H9 (cell line): ENCODE results near the gene TTC7B. TPM values are rescaled to one million over a fixed set of nuclear protein-coding genes. Genes with fewer than 3 reads are reported as not detected.

Source experiments
- DNase-seq: peaks from one replicate; pipeline ENCODE4 v3.0.0-alpha.2; 2017
- H2AFZ ChIP-seq: one replicate; pipeline ENCODE4 v1.6.1; 2013; ENCODE audit warnings: mild to moderate bottlenecking, low read length, control low read depth, moderate library complexity
- H2AK5ac ChIP-seq: 2 replicates; pipeline ENCODE4 v1.6.1; 2013; ENCODE audit warnings: low read length, control low read depth, mixed read lengths; ENCODE audit not compliant: insufficient read length
- H2BK120ac ChIP-seq: one replicate; pipeline ENCODE4 v1.6.1; 2013; ENCODE audit warnings: low read depth, mild to moderate bottlenecking, low read length, control low read depth, inconsistent platforms; ENCODE audit not compliant: poor library complexity, severe bottlenecking
- H2BK12ac ChIP-seq: 2 replicates; pipeline ENCODE4 v1.6.1; 2013; ENCODE audit warnings: low read length, control low read depth, mixed read lengths, low read depth; ENCODE audit not compliant: insufficient read length
- H2BK15ac ChIP-seq: 2 replicates; pipeline ENCODE4 v1.6.1; 2013; ENCODE audit warnings: low read depth, low read length, control low read depth
- H2BK20ac ChIP-seq: one replicate; pipeline ENCODE4 v1.6.1; 2013; ENCODE audit warnings: low read depth, mild to moderate bottlenecking, low read length, control low read depth, inconsistent platforms; ENCODE audit not compliant: poor library complexity, severe bottlenecking
- H2BK5ac ChIP-seq: 2 replicates; pipeline ENCODE4 v1.6.1; 2013; ENCODE audit warnings: low read length, control low read depth, mixed read lengths; ENCODE audit not compliant: insufficient read length
- H3K14ac ChIP-seq: 2 replicates; pipeline ENCODE4 v1.6.1; 2013; ENCODE audit warnings: low read length, control low read depth; ENCODE audit not compliant: insufficient read depth
- H3K18ac ChIP-seq: 2 replicates; pipeline ENCODE4 v1.6.1; 2013; ENCODE audit warnings: low read depth, mild to moderate bottlenecking, mixed read lengths, low read length, control low read depth; ENCODE audit not compliant: insufficient read length
- H3K23ac ChIP-seq: 2 replicates; pipeline ENCODE4 v1.6.1; 2013; ENCODE audit warnings: low read length, control low read depth, mixed read lengths, low read depth; ENCODE audit not compliant: insufficient read length
- H3K23me2 ChIP-seq: 2 replicates; pipeline ENCODE4 v1.6.1; 2013; ENCODE audit warnings: low read depth, mild to moderate bottlenecking, mixed read lengths, low read length, control low read depth; ENCODE audit not compliant: insufficient read length, poor library complexity, severe bottlenecking
- H3K27ac ChIP-seq: 2 replicates; pipeline ENCODE4 v1.5.1; 2013; ENCODE audit warnings: low read length, control low read depth, mixed read lengths, low read depth; ENCODE audit not compliant: insufficient read length
- H3K27me3 ChIP-seq: 2 replicates; pipeline ENCODE4 v1.6.1; 2013; ENCODE audit warnings: low read length, control low read depth, inconsistent platforms; ENCODE audit not compliant: insufficient read depth
- H3K4ac ChIP-seq: 2 replicates; pipeline ENCODE4 v1.6.1; 2013; ENCODE audit warnings: low read depth, mild to moderate bottlenecking, control low read depth, inconsistent platforms, low read length, moderate library complexity
- H3K4me1 ChIP-seq: 2 replicates; pipeline ENCODE4 v1.6.1; 2013; ENCODE audit warnings: low read length, control low read depth, inconsistent platforms; ENCODE audit not compliant: insufficient read depth
- H3K4me2 ChIP-seq: 2 replicates; pipeline ENCODE4 v1.6.1; 2013; ENCODE audit warnings: low read length, control low read depth, mixed read lengths; ENCODE audit not compliant: insufficient read length, insufficient read depth
- H3K56ac ChIP-seq: 2 replicates; pipeline ENCODE4 v1.6.1; 2013; ENCODE audit warnings: low read depth, mild to moderate bottlenecking, mixed read lengths, low read length, control low read depth; ENCODE audit not compliant: insufficient read length
- H3K79me1 ChIP-seq: 2 replicates; pipeline ENCODE4 v1.6.1; 2013; ENCODE audit warnings: low read depth, mild to moderate bottlenecking, moderate library complexity, low read length, control low read depth, inconsistent platforms; ENCODE audit not compliant: insufficient read depth, poor library complexity, severe bottlenecking
- H3K79me2 ChIP-seq: 2 replicates; pipeline ENCODE4 v1.6.1; 2013; ENCODE audit warnings: low read length, control low read depth, inconsistent platforms; ENCODE audit not compliant: insufficient read depth
- H3K9ac ChIP-seq: 2 replicates; pipeline ENCODE4 v1.6.1; 2013; ENCODE audit warnings: low read length, control low read depth, mixed read lengths; ENCODE audit not compliant: insufficient read length; ENCODE audit errors: extremely low read depth
- H3K9me3 ChIP-seq: one replicate; pipeline ENCODE4 v1.6.1; 2013; ENCODE audit warnings: low read depth, low read length, inconsistent platforms; ENCODE audit not compliant: control insufficient read depth
- H3T11ph ChIP-seq: one replicate; pipeline ENCODE4 v1.6.1; 2013; ENCODE audit warnings: mild to moderate bottlenecking, low read length, control low read depth, inconsistent platforms
- H4K20me1 ChIP-seq: one replicate; pipeline ENCODE4 v1.6.1; 2013; ENCODE audit not compliant: control insufficient read depth, insufficient read length, insufficient read depth
- H4K5ac ChIP-seq: 2 replicates; pipeline ENCODE4 v1.6.1; 2013; ENCODE audit warnings: low read depth, mild to moderate bottlenecking, mixed read lengths, low read length, control low read depth; ENCODE audit not compliant: insufficient read length
- H4K8ac ChIP-seq: replicated peaks from 2 replicates; pipeline ENCODE4 v1.6.1; 2013; ENCODE audit warnings: low read length, control low read depth, mixed read lengths, low read depth; ENCODE audit not compliant: insufficient read length
- H4K91ac ChIP-seq: 2 replicates; pipeline ENCODE4 v1.6.1; 2013; ENCODE audit warnings: low read depth, mild to moderate bottlenecking, moderate library complexity, mixed read lengths, low read length, control low read depth; ENCODE audit not compliant: insufficient read length
- H3K27ac Mint-ChIP-seq, 3 experiments: 2 replicates in 2 of 3; 3 replicates in 1 of 3; pipeline ENCODE4 v1.8.0; 2020 to 2021; ENCODE audit warnings: mixed read lengths in 3 of 3, mild to moderate bottlenecking in 1 of 3, moderate library complexity in 1 of 3
- H3K27me3 Mint-ChIP-seq: 2 replicates; pipeline ENCODE4 v1.8.0; 2021; ENCODE audit warnings: low read depth, mild to moderate bottlenecking, moderate library complexity, mixed read lengths
- H3K36me3 Mint-ChIP-seq, 3 experiments: 2 replicates in 2 of 3; 3 replicates in 1 of 3; pipeline ENCODE4 v1.8.0; 2020 to 2021; ENCODE audit warnings: low read depth in 3 of 3, mixed read lengths in 3 of 3; ENCODE audit not compliant: insufficient read depth in 1 of 3
- H3K4me1 Mint-ChIP-seq, 2 experiments: 2 replicates each; pipeline ENCODE4 v1.8.0; 2020; ENCODE audit warnings: mixed read lengths in 2 of 2
- H3K4me3 Mint-ChIP-seq, 2 experiments: 2 replicates in 1 of 2; 3 replicates in 1 of 2; pipeline ENCODE4 v1.8.0; 2020 to 2021; ENCODE audit warnings: mild to moderate bottlenecking in 2 of 2, mixed read lengths in 2 of 2, moderate library complexity in 1 of 2
- H3K9me3 Mint-ChIP-seq, 2 experiments: 2 replicates in 1 of 2; 3 replicates in 1 of 2; pipeline ENCODE4 v1.8.0; 2020; ENCODE audit warnings: mild to moderate bottlenecking in 2 of 2, mixed read lengths in 2 of 2, moderate library complexity in 1 of 2
- WGBS: extraction: QIAGEN DNeasy Blood & Tissue Kit; methylation state at CpG from one replicate; pipeline ENCODE4 v1.1.7; 2013; ENCODE audit warnings: missing lambda C conversion rate, low lambda C conversion rate, mixed read lengths; ENCODE audit not compliant: insufficient read length; ENCODE audit errors: extremely low coverage; 5-methylcytosine and 5-hydroxymethylcytosine counted together
- total RNA-seq: library from RNA; stranded (reverse); gene quantifications from 2 replicates; pipeline ENCODE4 v1.2.1, GENCODE V29; 2021
- TF ChIP-seq, protein P1 (sequence below): fragments of 200-600 bp; sonication (generic); conservative IDR thresholded peaks from 3 replicates; pipeline ENCODE4 v1.8.0; 2021; ENCODE audit warnings: antibody characterized with exemption, mild to moderate bottlenecking

The TTC7B gene
- total RNA-seq, 1 experiment from 2014 or later, result 33.7 TPM

DNA sequence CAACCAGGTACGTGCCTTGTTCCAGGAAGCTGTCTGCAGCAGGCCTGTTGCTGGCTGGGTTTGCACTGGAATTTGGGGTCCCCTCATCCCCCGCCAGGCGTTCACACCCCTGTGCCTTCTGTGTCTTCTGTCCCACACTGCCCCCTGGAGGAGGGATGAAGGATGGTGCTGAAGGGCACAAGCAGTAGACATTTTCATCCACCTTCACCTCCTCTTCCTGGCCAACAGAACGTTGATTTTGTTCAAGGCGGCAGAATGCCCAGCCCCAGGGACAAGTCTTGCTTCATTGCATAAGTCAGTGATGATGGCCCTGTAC lies 297.3 kb downstream of the TTC7B start:
- H3K4me3 Mint-ChIP-seq, result no peak overlapping the region
- no peaks in the 10 kb centered on the region for H3K36me3 Mint-ChIP-seq
- Histone ChIP-seq H4K8ac (no peak overlapping the region), H2BK20ac (no peak overlapping the region), H3K27ac (no peak overlapping the region), H2BK15ac (no peak overlapping the region), H3T11ph (no peak overlapping the region), H3K23ac (no peak overlapping the region), H3K4me2 (no peak overlapping the region), H3K27me3 (no peaks in the 10 kb centered on the region), H3K79me1 (no peaks in the 10 kb centered on the region), H4K91ac (no peak overlapping the region), H3K79me2 (no peaks in the 10 kb centered on the region), H4K5ac (no peak overlapping the region), H2AFZ (no peak overlapping the region), H2AK5ac (no peak overlapping the region), H2BK120ac (no peak overlapping the region), H3K14ac (no peak overlapping the region), H3K18ac (no peak overlapping the region), H2BK5ac (no peak overlapping the region), H3K56ac (no peak overlapping the region), H2BK12ac (no peak overlapping the region), H3K23me2 (no peaks in the 10 kb centered on the region), H3K4ac (no peak overlapping the region), H3K9me3 (no peaks in the 10 kb centered on the region), H4K20me1 (no peaks in the 10 kb centered on the region), H3K4me1 (no peaks in the 10 kb centered on the region), H3K9ac (no peak overlapping the region)
- no peak overlapping the region for H3K27ac Mint-ChIP-seq
- peaks cover 18 to 30% of the 10 kb centered on the region in 2 experiments for H3K4me1 Mint-ChIP-seq
- no peaks in the 10 kb centered on the region; the same call in 1 of the 2 replicates for H3K27me3 Mint-ChIP-seq
- H3K9me3 Mint-ChIP-seq, result no peaks in the 10 kb centered on the region
- DNase-seq, result peak; percentile 68
- WGBS, result no CpG with 5 or more reads among the region's 5 CpGs
- TF ChIP-seq, protein P1, sequence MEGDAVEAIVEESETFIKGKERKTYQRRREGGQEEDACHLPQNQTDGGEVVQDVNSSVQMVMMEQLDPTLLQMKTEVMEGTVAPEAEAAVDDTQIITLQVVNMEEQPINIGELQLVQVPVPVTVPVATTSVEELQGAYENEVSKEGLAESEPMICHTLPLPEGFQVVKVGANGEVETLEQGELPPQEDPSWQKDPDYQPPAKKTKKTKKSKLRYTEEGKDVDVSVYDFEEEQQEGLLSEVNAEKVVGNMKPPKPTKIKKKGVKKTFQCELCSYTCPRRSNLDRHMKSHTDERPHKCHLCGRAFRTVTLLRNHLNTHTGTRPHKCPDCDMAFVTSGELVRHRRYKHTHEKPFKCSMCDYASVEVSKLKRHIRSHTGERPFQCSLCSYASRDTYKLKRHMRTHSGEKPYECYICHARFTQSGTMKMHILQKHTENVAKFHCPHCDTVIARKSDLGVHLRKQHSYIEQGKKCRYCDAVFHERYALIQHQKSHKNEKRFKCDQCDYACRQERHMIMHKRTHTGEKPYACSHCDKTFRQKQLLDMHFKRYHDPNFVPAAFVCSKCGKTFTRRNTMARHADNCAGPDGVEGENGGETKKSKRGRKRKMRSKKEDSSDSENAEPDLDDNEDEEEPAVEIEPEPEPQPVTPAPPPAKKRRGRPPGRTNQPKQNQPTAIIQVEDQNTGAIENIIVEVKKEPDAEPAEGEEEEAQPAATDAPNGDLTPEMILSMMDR, result peak; percentile 87
